ENCODE results near the gene E2F2.

DNA sequence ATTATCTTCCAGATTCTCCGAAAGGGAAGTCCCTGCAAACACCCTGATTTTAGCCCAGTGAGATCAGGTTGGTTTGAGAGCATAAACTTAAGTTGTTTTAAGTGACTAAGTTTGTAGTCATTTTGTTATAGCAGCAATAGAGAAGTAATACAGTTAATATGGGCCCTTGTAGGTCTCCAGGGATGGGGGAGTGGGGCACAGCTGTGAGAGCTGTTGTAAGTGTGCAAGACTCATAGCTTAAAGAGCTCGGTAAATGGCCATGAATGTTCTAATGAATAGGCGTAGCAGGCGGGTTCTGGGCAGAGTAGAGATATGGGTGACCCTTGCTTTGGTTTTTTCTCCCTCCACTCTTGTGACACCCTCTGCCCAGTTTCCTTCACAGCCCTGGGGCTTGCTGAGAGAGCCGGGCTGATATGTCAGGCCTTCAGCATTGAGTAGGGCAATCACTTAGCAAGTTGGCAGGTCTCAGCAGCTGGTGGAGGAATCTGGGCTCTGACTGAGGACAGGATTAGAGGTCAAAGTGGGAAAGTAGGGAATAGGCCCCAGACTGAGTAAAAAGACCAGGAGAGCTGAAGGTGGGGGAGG lies 44.3 kb upstream of the E2F2 start:
- TF ChIP-seq, protein P1, sequence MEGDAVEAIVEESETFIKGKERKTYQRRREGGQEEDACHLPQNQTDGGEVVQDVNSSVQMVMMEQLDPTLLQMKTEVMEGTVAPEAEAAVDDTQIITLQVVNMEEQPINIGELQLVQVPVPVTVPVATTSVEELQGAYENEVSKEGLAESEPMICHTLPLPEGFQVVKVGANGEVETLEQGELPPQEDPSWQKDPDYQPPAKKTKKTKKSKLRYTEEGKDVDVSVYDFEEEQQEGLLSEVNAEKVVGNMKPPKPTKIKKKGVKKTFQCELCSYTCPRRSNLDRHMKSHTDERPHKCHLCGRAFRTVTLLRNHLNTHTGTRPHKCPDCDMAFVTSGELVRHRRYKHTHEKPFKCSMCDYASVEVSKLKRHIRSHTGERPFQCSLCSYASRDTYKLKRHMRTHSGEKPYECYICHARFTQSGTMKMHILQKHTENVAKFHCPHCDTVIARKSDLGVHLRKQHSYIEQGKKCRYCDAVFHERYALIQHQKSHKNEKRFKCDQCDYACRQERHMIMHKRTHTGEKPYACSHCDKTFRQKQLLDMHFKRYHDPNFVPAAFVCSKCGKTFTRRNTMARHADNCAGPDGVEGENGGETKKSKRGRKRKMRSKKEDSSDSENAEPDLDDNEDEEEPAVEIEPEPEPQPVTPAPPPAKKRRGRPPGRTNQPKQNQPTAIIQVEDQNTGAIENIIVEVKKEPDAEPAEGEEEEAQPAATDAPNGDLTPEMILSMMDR (IDR thresholded peaks at IDR 0.05; ENCODE audit: insufficient read depth, low read length, poor library complexity, severe bottlenecking), result no peak
- TF ChIP-seq EZH2phosphoT487 (conservative IDR thresholded peaks at IDR 0.05; ENCODE audit: low read length), result no peak

Data from SU-DHL-6 (cell line).